Kidney capillary endothelial cell (primary cell): Measurements from ENCODE around the gene FBN1.
A peak's percentile ranks its signal among the peaks of the same experiment; 100 is the strongest.

Source experiments
- DNase-seq: peaks from one replicate; pipeline ENCODE4 v3.0.0-alpha.2; 2018; ENCODE audit warnings: low spot score

The FBN1 gene

DNA sequence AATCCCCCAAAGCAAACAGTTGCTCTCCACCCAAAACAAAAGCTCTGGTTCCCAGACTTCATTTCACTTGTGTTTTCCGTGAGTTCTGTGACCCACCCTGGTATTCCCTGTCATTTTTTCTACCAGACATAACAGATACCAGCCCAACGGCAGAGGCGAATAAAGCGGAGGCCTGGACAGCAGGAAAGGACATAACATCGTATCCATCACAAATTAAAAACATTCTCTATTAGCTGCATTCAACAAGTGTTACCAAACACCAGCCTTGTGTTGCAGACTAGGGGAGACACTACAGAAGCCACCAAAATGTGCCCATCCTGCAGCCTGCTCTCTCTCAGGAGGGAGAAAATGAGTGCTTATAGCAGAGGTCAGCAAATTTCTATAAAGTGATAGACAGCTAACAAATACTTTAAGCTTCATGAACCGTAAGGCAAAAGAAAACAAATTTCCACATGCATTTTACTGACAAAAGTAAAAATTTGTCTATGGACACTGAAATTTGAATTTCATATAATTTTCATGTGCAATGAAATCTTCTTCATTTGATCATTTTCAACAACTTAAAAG lies 7.1 kb upstream of the FBN1 start:
- no peak for DNase-seq

GRCh38 chr15:48650931-48651330 lies 5.4 kb upstream of the FBN1 start:
- no peak for DNase-seq

DNA sequence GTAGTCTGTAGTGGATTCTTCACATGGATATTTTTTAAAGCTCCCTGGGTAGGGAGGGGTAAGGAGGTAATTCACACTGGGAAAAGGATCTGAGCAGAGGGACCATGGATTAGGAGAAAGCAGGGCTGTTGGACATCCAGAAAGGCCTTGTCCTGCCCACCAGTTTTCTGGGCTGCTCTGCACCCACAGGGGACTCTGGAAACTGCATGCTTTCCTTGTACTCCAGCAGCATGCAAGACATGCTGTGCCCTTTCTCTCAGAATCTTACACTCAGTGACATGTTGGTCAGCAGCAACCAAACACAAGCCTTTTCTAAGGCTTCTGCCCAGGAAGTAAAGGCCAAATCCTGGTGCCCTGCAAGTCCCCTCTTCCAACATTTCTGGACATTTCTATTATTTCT lies 2.5 kb upstream of the FBN1 start:
- no peak for DNase-seq

DNA sequence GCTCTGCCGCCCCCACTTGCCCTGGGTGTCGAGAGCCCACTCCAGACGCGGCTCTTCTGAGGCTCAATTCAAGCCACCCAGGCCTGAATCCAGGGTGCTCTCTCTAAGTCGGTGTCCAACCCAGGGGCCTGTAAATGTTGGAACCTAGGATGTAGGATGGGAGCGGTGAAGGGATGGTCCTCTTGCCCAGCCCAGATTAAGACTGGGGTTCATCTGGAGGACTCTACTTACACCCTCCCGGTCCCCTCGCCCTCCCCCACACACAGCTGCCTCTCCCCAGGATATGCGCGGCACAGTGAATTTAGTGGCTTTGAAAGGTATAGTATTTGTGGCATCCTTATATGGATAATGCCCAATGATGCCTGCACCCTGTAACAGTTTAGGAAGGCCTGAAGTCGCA lies 822 bp upstream of the FBN1 start:
- no peak for DNase-seq

DNA sequence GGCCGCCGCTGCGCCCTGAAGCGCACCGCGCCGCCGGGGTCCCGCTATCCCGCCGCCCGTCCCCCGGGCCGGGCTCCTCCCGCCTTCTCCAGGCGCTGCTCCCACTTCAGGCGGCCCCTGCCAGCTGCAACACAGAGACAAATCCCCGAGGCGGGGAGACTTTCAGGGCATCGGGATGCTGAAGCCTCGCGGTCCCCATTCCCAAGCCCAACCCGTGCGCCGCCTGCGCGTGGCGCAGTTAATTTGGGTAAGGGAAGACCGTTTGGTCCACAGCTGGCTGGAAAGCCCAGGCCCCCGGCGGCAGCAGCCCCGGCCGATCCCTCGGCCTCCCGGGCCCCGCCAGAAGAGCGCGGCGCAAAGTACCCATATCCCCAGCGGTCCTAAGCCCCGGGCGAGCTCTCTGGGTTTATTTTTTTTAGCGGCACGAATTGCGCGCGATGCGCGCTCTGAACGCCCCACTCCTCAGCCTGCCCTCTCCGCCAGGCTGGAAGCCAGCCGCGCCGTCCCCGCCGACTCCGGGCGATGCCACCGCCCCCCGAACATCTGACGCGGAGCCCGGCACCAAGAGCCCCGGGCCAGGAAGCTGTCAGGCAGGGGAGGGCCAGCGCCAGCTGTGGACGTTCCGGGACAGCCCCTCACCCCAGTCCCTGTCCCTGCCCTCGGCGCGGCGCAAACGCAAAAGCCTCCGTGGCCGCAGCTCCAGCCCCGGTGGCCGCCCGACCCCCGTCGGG lies 517 bp downstream of the FBN1 start:
- peak; percentile 40 for DNase-seq

- DNase-seq, result peak; percentile 20
Measured at GRCh38 chr15:48644467-48644826, 1.1 kb downstream of the FBN1 start.

GRCh38 chr15:48643776-48644466 lies 1.6 kb downstream of the FBN1 start:
- no peak for DNase-seq

GRCh38 chr15:48643206-48643605 lies 2.3 kb downstream of the FBN1 start:
- DNase-seq, result no peak

GRCh38 chr15:48642795-48643194 lies 2.7 kb downstream of the FBN1 start:
- no peak for DNase-seq

- DNase-seq, result no peak
Measured at GRCh38 chr15:48641416-48641815, 4.1 kb downstream of the FBN1 start.

- DNase-seq, result no peak
Measured at GRCh38 chr15:48638963-48639362, 6.5 kb downstream of the FBN1 start.

- DNase-seq, result no peak
Measured at GRCh38 chr15:48637639-48638038, 7.9 kb downstream of the FBN1 start.

DNA sequence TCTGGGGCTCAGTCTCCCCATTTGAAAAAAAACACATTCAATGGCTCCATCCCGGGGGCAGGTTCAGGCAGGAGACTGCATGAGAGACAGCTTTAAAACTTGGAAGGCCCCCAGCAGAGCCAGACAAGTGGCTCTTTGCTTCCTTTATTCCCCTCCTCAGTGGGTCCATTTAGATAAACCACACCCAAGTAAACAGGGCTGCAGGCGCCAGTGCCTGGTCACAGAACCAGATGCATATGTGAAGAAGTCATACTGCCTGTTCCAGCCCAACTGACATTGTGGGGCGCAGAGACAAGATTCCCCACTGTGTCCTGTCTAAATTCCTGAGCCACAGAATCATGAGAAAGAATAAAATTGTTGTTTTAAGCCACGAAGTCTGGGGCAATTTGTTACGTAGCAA lies 9.0 kb downstream of the FBN1 start:
- DNase-seq, result no peak

DNA sequence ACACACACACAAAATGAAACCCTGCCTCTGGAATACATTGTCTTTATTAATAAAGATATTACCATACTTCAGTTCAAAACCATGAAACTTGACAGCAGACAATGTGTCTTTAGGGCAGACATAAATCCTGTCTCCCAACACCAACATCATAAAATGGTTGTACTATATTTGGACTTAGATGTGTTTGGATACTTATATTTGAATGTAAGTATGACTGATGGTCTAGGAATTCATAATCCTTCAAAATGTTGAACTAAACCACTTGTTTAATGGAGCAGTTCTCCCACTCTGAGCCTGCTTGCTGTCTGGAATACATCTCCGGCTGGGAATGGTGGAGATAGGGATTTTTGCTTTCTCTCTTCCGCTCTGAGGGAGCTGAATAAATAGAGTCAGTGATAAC lies 10.6 kb downstream of the FBN1 start:
- DNase-seq, result no peak

DNA sequence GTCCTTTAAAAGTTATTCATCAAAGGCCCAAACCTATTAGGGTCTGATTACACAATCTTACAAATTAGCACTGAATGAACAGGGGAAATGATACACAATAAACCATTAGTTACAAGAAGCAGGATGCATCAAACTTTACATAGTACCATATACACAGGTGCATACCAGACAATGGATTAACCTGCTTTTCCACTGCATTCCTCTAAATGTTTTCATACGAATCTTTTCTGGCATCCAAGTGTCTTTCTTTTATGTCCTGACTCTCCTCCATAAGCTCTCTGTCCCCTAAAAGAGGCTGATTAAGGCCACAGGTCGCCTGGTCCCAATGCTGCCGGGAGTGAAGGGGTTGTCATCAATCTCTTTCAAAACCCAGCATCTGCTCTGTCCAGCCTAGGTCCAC lies 11.4 kb downstream of the FBN1 start:
- no peak for DNase-seq

DNA sequence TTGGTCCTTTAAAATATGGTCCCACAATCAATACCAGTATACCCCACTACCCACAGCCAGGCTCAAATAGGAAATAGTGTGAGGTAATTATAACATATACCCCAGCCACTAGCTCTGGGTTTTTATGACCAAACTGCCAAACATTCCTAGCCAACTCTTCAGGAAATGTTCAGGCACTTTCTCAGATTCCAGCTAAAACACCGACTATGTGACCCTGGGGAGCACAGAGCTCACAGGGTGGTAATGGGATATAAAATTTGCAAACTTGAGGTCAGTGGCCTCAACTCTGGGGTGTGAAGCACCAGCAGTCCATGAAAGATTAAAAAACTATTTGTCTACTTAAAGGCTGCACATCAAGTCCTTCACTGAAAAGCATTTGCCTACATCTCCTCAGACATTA lies 12.9 kb downstream of the FBN1 start:
- DNase-seq, result no peak

GRCh38 chr15:48631176-48631770 lies 14.2 kb downstream of the FBN1 start:
- DNase-seq, result no peak

- DNase-seq, result no peak
Measured at GRCh38 chr15:48630245-48630644, 15.3 kb downstream of the FBN1 start.

DNA sequence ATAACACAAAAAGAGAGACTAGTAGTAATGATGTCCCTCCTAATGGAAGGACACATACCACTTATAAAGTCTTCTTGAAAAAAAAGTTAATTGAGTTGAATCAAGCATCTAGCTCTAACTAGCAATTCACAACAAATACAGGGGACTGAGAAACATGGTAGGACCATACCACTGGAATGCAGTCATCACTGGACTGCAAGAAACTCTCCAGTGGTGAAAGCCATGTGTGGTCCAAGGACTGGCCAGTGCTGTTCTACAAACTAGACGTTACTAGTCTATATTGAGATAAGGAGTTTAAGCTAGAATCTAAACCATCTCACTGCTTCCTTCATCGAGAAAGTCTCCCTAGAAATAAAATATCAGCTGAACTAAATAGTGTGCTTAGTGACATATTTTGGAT lies 16.7 kb downstream of the FBN1 start:
- no peak for DNase-seq

DNA sequence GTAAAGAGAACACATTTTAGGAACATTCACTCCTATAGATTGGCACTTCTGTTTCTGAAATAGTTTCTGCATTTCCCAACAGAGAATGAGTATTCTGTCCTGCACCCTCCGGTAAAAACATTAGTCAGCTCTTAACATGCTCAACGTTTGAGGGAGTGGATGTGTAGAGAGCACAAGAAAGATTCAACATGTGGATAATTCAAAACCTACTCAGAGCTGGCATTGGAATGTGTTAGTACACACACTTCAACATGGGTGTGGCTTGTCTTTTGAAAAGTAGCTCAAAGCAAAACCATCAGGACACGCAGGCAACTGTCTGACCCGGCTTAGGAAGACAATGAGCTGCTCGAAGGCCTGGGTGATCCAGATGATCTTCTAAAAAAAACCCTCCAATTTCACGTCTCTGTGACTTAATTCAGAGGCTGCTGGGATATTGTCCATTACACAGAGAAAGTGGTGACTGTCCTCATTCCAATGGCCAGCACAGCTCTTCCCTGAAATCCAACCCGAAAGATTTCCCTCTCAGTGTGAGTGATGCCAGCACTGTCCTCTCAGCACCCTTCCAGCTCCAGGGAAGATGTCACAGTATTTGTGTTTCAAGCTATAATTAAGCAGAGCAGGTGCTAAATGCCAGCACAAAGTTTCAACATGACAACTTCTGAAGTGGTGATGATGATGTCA lies 18.1 kb downstream of the FBN1 start:
- no peak for DNase-seq

- DNase-seq, result no peak
Measured at GRCh38 chr15:48625126-48625525, 20.4 kb downstream of the FBN1 start.

GRCh38 chr15:48624700-48625099 lies 20.8 kb downstream of the FBN1 start:
- DNase-seq, result no peak

- no peak for DNase-seq
Measured at GRCh38 chr15:48623456-48623855, 22.1 kb downstream of the FBN1 start.
